Esophagus muscularis mucosa (tissue), 2 donors: ENCODE measurements around the gene MAP2K5.

Experiments used
- EP300 ChIP-seq: sonication (generic); formaldehyde crosslinking; IDR thresholded peaks from one replicate; pipeline ENCODE4 v1.6.1; 2017; ENCODE audit warnings: antibody characterized with exemption
- POLR2A ChIP-seq: fragments of 450-650 bp; IDR thresholded peaks from one replicate; pipeline ENCODE4 v1.6.1; 2017; ENCODE audit warnings: antibody characterized with exemption, moderate library complexity, mild to moderate bottlenecking, low read depth

- TF ChIP-seq EP300 (no peak), POLR2A (no peak)
Measured at GRCh38 chr15:67641453-67641852, 99.0 kb downstream of the MAP2K5 start.
